Prostate gland (tissue), 2 donors: ENCODE data around the gene CNTN5. TPM values are rescaled to one million over a fixed set of nuclear protein-coding genes. Genes with fewer than 3 reads are reported as not detected.

Source experiments
- DNase-seq: peaks from one replicate; pipeline ENCODE4 v3.0.0-alpha.2; 2019; ENCODE audit warnings: low spot score
- H3K27ac ChIP-seq, 2 donors: fragments of 200-600 bp; sonication (generic); 2 replicates each; pipeline ENCODE4 v1.5.1; 2017 to 2019
- H3K27me3 ChIP-seq: fragments of 200-600 bp; sonication (generic); replicated peaks from 2 replicates; pipeline ENCODE4 v1.5.1; 2019; ENCODE audit not compliant: insufficient read depth
- H3K36me3 ChIP-seq, 2 donors: fragments of 200-600 bp; sonication (generic); 1 replicate in 1 of 2; 2 replicates in 1 of 2; pipeline versions ENCODE4 v1.5.1 to v1.8.1; 2017 to 2019
- H3K4me1 ChIP-seq: fragments of 200-600 bp; sonication (generic); replicated peaks from 2 replicates; pipeline ENCODE4 v1.5.1; 2019
- H3K4me3 ChIP-seq, 2 donors: fragments of 200-600 bp; sonication (generic); 2 replicates each; pipeline ENCODE4 v1.5.1; 2017 to 2019
- H3K9me3 ChIP-seq: fragments of 200-600 bp; sonication (generic); 2 replicates; pipeline ENCODE4 v1.5.1; 2017
- POLR2A ChIP-seq: fragments of 450-650 bp; IDR thresholded peaks from one replicate; pipeline ENCODE4 v1.6.1; 2016; ENCODE audit warnings: antibody characterized with exemption, mild to moderate bottlenecking
- POLR2AphosphoS5 ChIP-seq: sonication (generic); formaldehyde crosslinking; IDR thresholded peaks from one replicate; pipeline ENCODE4 v1.6.1; 2017; ENCODE audit warnings: antibody characterized with exemption
- WGBS: methylation state at CpG from one replicate; pipeline ENCODE4 v1.1.5; 2018; 5-methylcytosine and 5-hydroxymethylcytosine counted together
- intact Hi-C: fragments of 100-400 bp; cut with DNase I; formaldehyde crosslinking; loops from one replicate; pipeline ENCODE4 v1.14.2; 2022
- total RNA-seq, 2 donors: library from RNA; depleted of rRNA; stranded (reverse); fragments of >200 nt; gene quantifications; one replicate each; pipeline ENCODE4 v1.1.0, GENCODE V29; 2016
- TF ChIP-seq, protein P1 (sequence below), 4 experiments: fragments of 200-600 bp in 2 of 4; fragments of 450-650 bp in 2 of 4; sonication (generic) in 2 of 4; IDR thresholded peaks; 1 replicate in 3 of 4; 2 replicates in 1 of 4; pipeline ENCODE4 v1.5.1; 2016 to 2019; ENCODE audit warnings: antibody characterized with exemption in 4 of 4, mild to moderate bottlenecking in 2 of 4, moderate library complexity in 2 of 4

The CNTN5 gene
- total RNA-seq, 2 donors from 2014 or later: 1.0 TPM; not detected in 1

DNA sequence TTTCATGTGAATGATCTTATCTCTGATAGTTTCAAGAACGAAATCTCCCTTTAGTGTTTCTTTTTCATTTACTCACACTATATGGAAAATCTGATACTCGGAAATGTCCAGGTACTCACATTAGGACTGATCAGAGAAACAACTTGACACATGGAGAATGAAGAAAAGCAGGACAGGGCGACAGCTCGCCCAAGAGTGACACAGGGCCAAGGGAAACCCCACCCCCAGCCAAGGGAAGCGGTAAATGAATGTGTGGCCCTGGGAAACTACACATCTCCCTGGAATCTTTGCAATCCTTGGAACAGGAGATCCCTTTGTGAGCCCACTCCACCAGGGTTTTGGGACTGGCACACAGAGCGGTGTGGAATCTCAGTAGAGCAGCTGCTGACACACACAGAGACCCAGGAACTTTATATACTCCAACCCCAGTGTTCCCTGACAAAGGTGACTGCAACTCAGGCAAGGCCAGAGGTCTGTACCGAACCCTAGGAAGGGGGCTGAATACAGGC is 1362.7 kb downstream of the CNTN5 start:
- whole genome bisulfite sequencing: 74% methylated on average over 7 of the region's 7 CpGs
- no peaks in the 10 kb centered on the region for H3K4me1 ChIP-seq
- DNase-seq: no peak
- TF ChIP-seq, protein P1, sequence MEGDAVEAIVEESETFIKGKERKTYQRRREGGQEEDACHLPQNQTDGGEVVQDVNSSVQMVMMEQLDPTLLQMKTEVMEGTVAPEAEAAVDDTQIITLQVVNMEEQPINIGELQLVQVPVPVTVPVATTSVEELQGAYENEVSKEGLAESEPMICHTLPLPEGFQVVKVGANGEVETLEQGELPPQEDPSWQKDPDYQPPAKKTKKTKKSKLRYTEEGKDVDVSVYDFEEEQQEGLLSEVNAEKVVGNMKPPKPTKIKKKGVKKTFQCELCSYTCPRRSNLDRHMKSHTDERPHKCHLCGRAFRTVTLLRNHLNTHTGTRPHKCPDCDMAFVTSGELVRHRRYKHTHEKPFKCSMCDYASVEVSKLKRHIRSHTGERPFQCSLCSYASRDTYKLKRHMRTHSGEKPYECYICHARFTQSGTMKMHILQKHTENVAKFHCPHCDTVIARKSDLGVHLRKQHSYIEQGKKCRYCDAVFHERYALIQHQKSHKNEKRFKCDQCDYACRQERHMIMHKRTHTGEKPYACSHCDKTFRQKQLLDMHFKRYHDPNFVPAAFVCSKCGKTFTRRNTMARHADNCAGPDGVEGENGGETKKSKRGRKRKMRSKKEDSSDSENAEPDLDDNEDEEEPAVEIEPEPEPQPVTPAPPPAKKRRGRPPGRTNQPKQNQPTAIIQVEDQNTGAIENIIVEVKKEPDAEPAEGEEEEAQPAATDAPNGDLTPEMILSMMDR (IDR thresholded peaks at IDR 0.05): no peak
- TF ChIP-seq POLR2A (no peak), POLR2AphosphoS5 (no peak)
- no peaks in the 10 kb centered on the region for H3K36me3 ChIP-seq
- intact Hi-C loops: no loop called here
- no peaks in the 10 kb centered on the region for H3K9me3 ChIP-seq
- no peak overlapping the region for H3K27ac ChIP-seq
- no peaks in the 10 kb centered on the region for H3K27me3 ChIP-seq
- H3K4me3 ChIP-seq: no peak overlapping the region

DNA sequence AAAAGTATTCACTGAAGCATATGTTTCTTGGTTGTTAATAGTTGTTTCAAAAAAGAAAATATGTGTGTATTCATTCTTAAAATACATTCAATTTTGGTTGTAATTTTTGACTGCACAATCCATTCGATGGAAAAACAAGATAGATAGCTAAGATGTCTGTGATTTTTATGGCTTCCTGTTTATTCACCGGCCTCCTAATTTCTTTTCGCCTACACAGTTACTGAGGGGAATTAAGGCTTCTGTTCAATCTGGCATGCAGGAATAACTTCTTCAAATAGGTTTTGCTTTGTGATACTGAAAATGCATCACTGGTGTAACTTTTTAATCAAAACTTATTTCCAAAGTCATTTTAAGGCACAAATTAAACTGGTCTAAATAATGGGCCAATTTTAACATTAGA is 1375.5 kb downstream of the CNTN5 start:
- DNase-seq: no peak
- TF ChIP-seq, protein P1 (IDR thresholded peaks at IDR 0.05): no peak
- TF ChIP-seq POLR2A (no peak), POLR2AphosphoS5 (no peak)
- Histone ChIP-seq H3K9me3 (no peaks in the 10 kb centered on the region), H3K27me3 (no peaks in the 10 kb centered on the region), H3K4me1 (no peaks in the 10 kb centered on the region), H3K36me3 (no peaks in the 10 kb centered on the region), H3K27ac (no peak overlapping the region), H3K4me3 (no peak overlapping the region)
- intact Hi-C loops: no loop called here
- WGBS: 23% methylated on average over 3 of the region's 3 CpGs

DNA sequence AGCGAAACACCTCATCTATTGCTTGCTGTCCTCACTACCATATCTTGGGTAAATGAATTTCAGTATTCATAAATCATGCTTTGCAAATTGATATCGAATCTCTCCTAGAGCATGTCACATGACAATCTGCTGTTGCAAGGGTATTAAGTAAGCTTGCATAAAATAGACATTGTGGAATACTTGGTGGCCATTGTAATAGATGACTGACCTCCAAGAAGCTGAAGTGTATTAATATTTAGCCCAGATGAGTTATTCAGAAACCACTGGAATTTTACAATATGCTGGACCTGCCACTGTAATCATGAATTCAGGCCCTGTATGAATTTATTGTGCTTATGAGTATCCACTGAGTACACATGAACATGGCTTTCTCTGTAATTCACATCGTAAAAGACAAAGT is 1376.7 kb downstream of the CNTN5 start:
- no peak overlapping the region for H3K4me3 ChIP-seq
- H3K27me3 ChIP-seq: no peaks in the 10 kb centered on the region
- WGBS: 80% methylated on average over 3 of the region's 3 CpGs
- H3K36me3 ChIP-seq: no peaks in the 10 kb centered on the region
- TF ChIP-seq POLR2AphosphoS5: no peak
- TF ChIP-seq POLR2A: no peak
- TF ChIP-seq, protein P1 (IDR thresholded peaks at IDR 0.05): no peak
- intact Hi-C loops: no loop called here
- H3K27ac ChIP-seq: no peak overlapping the region
- no peak for DNase-seq
- H3K4me1 ChIP-seq: no peaks in the 10 kb centered on the region
- no peaks in the 10 kb centered on the region for H3K9me3 ChIP-seq

DNA sequence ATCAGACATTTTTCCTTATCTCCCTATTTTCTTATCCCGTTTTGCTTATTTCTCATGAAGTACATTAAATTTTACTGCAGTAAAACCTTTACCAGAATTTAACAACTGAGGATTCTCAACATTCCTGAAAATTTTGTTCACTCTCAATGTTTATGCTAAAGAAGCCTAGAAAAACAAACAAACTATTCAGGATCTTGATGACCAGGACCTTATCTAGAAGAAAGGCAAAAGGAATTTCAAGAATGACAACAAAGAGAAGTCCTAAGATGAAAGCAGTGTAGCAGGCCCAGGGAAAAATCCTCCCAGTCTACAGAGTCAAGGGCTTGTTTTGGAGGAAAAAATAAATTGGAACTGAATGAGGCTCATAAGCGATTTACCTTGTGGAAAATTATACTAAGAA is 1383.1 kb downstream of the CNTN5 start:
- no peak for DNase-seq
- Histone ChIP-seq H3K36me3 (no peaks in the 10 kb centered on the region), H3K9me3 (no peaks in the 10 kb centered on the region), H3K4me3 (no peak overlapping the region), H3K4me1 (no peaks in the 10 kb centered on the region), H3K27me3 (no peaks in the 10 kb centered on the region), H3K27ac (no peak overlapping the region)
- WGBS: 25% methylated on average over 2 of the region's 2 CpGs
- intact Hi-C loops: no loop called here
- TF ChIP-seq, protein P1 (IDR thresholded peaks at IDR 0.05): no peak
- no peak for TF ChIP-seq POLR2A
- no peak for TF ChIP-seq POLR2AphosphoS5

DNA sequence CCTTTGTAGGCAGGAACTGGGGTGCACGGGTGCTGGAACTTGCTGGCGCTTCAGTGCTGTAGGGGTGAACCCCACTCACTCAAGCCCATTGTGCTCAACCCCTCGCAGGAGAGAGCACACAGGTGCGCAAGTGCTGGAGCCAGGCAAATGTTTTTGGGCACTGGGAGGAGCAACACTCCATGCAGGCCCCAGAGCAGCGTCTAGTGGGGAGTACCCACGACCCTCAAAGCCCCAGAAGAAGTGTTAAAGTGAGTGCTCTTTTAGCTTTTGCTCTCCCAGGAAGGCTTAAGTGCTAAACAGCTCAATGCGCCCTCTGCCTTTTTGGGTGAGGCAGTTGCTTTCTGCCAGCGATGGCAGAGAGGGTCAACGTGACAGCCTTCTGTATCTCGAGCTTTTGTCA is 1384.2 kb downstream of the CNTN5 start:
- intact Hi-C loops: no loop called here
- H3K27me3 ChIP-seq: no peaks in the 10 kb centered on the region
- no peak overlapping the region for H3K27ac ChIP-seq
- no peaks in the 10 kb centered on the region for H3K36me3 ChIP-seq
- 89% methylated on average over 10 of the region's 10 CpGs for WGBS
- H3K4me3 ChIP-seq: no peak overlapping the region
- no peak for TF ChIP-seq POLR2A
- TF ChIP-seq, protein P1 (IDR thresholded peaks at IDR 0.05): no peak
- TF ChIP-seq POLR2AphosphoS5: no peak
- DNase-seq: no peak
- no peaks in the 10 kb centered on the region for H3K9me3 ChIP-seq
- no peaks in the 10 kb centered on the region for H3K4me1 ChIP-seq
